Activated CD8-positive, alpha-beta memory T cell treated with anti-CD3 and anti-CD28 coated beads, Interleukin-2, amount 50 U/mL, for 1 hour (primary cell): ENCODE measurements around the gene PGM5.

ENCODE experiments used
- DNase-seq: peaks from one replicate; pipeline ENCODE4 v3.0.0-alpha.2; 2020; ENCODE audit errors: extremely low read depth

The PGM5 gene

DNA sequence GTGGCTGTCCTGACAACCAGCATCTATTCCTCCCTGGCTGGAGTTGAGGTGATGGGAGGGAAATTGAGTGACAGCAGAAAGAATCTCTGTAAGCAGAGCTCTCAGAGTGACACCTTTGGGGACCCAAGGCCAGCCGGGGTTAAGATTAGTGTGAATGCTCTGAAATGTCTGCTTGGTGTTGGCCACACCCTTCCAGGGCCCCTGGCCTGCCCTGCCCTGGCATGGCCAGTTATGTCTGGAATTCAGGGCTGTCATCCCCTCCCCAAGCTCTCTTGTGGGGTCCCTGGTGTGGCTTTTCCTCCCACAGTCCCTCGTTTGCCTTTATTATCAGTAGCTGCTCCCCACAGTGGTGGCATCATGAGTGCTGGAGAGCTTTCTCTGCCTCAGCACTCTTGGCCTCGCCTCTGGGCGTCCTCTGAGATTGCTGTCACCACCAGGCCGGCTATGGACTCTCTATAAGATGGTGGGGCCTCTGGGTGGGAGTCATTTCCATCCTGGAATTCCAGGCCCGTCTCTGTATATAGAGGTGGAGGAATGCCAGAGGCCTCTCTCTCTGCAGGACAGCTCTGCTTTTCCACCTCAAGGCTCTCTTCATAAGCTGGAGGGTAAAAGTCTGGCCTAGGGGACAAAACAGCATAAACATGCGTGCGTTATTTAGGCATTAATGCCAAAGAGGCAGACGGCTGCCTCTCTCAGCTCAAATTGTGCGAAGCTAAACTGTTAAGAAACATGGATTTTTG is 180.6 kb downstream of the PGM5 start:
- DNase-seq = no peak

DNA sequence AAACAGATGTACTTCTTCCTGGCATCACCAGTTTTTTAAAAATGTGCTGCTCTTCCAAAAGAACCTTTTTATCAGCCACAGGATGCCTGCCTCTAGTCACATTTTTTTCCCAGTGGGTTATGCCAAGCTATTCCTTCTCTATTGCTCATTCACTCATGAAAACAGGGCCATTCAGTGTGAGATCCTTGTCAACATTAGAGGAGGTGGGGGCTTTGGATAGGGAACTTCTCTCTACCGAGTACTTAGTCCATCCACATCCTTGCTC is 181.1 kb downstream of the PGM5 start:
- DNase-seq = no peak

DNA sequence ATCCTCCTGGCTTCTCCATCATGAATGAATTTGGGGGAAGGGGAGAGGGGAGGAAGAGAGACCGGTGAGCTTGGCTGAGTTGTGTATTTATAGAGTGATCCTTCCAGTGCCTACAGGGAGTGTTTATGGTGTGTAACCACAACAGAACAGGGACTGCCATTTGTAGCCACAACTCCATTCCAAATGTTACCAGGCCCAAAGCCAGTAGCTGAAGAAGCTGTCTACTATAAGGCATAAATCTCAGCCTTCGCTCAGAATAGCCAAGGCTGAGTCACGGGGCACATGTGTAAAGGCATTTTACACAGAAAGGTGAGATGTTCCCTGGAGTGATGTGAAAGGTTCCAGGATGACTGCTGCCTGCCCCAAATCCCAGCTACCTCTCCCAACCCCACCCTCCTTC is 181.8 kb downstream of the PGM5 start:
- DNase-seq = no peak

DNA sequence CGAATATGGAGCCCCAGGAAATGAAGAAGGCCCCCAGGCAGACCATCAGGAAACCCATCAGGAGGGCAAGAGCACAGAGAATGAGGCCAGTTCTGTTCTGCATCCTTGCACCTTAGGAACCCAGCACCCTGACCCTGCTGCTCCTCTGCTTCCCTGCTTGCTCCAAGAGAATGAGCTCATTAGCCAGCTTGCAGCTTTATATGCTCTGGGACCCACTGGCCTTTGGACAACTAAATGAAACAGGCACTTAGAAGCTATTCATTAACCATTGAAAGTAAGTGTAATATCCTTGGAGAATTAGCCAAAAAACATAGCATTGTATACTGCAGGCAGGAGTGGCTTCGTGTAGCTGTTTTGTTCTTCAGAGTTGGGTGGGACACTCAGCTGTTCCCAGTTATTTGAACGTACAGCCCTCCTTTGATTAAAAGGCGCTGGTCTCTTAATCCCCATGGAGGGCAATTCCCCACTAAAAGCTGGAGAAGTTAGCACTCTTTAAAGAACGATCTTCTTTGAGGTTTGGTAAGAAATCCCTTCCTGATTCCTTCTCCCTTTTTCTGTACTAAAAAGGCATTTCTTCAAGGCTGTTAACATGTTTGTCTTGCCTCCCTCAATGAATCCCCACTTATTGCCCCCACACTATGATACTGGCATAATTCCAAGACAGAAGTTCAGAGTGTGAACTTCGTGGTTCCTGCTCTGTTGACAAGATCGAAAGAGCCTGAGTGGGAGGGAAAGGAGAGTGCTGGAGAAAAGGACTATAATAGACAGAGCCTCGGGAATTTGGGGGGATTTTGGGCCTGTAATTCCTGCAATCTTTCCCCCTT is 184.5 kb downstream of the PGM5 start, which contains the start of gene TMEM252:
TMEM252 (minus strand) TSS at position 172 of the 824 bp plus-strand sequence; CDS start at position 103, 69 bp downstream.
- no peak for DNase-seq

DNA sequence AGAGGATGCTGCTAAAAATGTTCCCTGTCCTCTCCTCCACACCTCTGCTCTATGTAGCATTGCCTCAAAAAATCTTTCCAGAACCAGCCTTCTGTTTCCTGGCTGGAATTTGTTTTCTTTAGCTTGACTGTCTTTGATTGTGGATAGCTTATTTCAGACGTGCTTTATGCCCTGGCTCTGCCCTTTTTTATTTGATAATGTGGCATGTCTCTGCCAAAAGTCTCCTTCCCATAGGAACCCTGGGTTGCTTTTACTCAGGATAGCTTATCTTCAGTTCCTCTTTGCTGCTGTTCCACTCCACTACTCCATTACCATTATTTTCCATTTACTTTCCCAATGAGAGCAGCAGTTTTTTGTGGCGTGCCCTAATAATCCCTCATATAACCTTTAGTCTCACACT is 185.2 kb downstream of the PGM5 start:
- DNase-seq = no peak

GRCh38 chr9:68545033-68545705 is 188.8 kb downstream of the PGM5 start:
- no peak for DNase-seq

DNA sequence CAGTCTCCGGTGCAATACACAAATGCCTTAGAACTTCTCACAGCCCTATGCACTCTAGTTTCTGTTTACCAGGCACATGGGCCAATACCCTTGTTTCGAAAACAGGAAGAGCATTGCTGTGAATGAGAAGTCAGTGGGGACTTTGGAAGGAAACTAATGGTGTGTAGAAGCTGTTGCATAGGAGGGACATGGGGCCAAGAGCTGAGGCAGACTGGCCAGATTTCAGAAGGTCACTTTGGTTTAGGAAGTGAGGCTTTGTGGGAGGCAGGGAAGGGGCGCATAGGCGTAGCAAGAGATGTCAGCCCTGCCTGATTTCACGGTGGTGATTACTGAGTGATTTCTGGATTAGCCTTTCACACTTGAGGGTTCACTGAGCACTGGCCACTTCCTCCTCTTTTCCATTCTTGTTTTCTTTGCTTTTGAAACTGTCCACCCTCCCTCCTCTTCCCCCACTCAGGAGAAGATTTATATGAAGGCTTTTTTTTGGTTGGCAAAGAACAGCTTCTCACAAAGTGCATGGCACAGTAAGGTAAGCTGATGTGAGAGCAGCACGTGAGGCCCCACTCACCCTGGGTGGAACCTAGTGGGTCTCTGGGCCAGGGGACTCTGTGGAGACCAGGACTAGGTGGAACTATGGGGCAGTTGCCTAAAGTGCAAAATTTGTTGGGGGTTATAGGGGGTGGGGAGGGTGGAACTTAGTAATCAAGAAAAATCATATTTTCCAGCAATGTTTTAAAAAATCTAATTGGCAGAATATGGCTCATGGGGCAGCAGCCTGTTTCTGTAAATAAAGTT is 190.4 kb downstream of the PGM5 start:
- no peak for DNase-seq

GRCh38 chr9:68547417-68547816 is 191.0 kb downstream of the PGM5 start:
- DNase-seq = no peak

DNA sequence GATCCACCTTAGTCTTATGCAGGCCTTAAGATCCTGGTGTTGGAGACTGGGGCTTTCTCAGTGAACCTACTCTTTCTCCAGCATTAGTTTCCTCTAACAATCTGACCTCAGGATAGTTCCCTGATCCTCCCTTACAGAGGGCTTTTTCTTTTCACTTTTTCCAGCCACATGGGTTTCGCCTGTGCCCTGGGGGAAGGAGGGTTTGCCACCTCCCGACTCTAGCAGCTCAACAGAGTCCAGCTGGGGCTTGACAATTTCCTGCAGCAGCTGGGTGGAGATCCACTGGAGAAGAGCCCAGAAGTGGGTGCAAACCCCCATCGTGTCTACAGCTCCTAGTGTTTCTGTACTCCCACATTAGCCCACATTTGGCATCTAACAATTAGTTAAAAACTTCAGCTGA is 191.8 kb downstream of the PGM5 start:
- no peak for DNase-seq

DNA sequence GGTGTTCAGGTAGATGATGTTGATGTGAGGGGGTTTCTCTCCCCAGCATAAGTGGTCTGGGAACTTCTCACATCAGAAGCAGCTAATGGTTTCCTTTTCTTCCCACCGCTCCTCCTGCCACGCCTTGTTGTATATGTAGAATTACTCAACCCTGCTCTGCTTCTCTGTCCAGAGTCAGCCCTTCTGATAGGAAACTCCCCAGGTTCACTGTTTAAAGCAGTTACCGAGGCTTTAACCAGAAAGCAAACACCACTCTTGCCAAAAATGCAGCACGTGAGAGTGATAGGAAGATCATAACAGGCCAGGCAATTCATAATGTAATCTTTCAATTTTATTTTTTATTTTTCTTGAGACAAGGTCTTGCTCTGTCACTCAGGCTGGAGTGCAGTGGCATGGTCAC is 194.8 kb downstream of the PGM5 start:
- no peak for DNase-seq

DNA sequence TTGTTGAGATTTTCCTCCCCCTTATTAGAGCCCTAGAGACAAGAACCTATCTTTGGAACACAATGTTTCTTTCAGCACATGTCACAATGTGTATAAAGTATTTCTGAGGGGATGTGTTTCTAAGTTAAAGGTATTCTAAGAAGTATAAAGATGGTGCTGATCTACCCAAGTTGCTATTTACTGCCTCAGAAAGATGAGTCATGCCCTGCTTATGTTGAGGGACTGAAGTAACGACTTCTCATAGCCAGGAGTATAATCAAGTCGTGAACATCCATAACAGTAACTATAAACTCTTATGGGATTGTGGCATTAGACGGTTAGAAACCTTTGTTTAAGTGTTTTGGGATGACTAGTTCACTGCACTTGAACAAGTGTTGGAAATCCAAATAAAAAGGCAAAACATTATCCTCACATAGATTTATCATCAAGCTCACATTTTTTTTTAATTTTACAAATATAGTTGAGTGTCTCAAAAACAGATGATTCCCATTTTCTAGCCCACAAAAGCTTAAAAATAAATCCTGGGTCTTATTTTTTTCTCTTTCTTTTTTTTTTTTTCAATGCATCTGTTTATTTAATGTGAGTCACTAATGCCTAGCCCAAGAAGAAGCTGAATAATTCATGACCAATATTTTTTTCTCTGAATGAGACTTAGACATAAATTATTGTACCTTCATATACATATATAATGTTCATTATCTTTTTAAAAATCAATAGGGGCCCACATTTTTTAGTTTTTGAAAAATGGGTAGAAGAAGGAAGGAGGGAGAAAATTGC is 196.5 kb downstream of the PGM5 start:
- DNase-seq = no peak

GRCh38 chr9:68555437-68556150 is 199.2 kb downstream of the PGM5 start:
- no peak for DNase-seq

GRCh38 chr9:68558545-68558944 is 202.1 kb downstream of the PGM5 start:
- no peak for DNase-seq

DNA sequence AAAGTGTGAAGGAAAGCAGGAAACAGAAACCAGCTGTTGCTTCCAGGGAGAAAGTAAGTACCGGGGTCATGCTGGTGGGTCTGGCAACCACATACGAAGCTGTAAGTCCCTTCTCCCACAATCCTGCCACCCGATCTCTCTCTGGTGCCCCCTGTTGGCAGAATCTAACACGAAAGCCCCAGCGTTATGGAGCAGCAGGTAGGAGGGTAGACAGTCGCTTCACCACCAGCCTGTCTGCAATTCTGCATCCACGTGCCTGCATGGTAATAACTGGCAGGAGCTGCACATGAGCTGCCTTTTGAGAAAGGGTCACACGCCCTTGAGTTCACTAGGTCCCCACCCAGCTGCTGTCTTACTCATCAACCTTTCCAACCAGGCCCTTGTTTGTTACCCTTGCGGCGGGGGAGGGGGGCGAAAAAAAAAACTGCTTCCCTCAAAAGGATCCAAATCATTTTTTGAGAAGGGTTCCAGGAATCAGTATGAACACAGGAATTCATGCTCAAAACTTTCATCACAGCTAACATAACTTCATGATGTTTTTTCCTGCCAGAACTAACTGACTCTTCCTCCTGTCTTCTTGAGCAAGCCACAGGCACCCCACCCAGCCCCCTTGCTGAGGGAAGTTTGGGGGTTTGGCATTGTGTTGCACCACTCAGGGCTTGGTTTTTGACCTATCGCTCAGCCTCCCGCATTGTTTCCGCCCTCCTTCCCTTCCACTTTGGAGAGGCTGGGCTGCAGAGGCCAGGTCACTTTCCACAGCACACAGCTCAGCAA is 203.8 kb downstream of the PGM5 start:
- DNase-seq = no peak

DNA sequence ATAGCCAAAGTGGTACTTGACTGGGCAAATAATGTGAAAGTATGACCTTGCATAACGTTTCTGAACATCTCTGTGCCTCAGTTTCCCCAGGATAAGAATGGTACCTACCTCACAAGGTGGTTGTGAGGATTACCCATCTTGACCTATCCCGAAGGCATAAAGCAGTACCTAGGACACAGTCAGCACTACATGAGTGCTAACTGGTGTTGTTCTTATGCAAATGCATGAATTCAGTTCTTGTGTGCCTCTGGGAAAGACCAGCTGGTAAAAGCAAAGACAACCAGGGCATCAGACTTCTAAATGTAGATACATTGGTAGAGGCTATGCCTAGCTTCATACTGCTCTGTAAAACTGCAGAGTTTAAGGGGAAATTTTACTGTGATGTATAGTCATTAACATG is 206.1 kb downstream of the PGM5 start:
- no peak for DNase-seq

GRCh38 chr9:68567565-68567964 is 211.2 kb downstream of the PGM5 start:
- no peak for DNase-seq

- DNase-seq = no peak
Measured at GRCh38 chr9:68574150-68574549, 217.7 kb downstream of the PGM5 start.

- no peak for DNase-seq
Measured at GRCh38 chr9:68575817-68576216, 219.4 kb downstream of the PGM5 start.

- DNase-seq = no peak
Measured at GRCh38 chr9:68577774-68578591, 221.6 kb downstream of the PGM5 start.
